ENCODE data around the gene GCFC2.

- TF ChIP-seq, protein P1, sequence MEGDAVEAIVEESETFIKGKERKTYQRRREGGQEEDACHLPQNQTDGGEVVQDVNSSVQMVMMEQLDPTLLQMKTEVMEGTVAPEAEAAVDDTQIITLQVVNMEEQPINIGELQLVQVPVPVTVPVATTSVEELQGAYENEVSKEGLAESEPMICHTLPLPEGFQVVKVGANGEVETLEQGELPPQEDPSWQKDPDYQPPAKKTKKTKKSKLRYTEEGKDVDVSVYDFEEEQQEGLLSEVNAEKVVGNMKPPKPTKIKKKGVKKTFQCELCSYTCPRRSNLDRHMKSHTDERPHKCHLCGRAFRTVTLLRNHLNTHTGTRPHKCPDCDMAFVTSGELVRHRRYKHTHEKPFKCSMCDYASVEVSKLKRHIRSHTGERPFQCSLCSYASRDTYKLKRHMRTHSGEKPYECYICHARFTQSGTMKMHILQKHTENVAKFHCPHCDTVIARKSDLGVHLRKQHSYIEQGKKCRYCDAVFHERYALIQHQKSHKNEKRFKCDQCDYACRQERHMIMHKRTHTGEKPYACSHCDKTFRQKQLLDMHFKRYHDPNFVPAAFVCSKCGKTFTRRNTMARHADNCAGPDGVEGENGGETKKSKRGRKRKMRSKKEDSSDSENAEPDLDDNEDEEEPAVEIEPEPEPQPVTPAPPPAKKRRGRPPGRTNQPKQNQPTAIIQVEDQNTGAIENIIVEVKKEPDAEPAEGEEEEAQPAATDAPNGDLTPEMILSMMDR (IDR thresholded peaks at IDR 0.05): no peak
- no peak for TF ChIP-seq POLR2A (IDR thresholded peaks at IDR 0.05)
Measured at GRCh38 chr2:75737961-75738360, 27.2 kb upstream of the GCFC2 start.
